ENCODE results near the gene RPS6KA5.

DNA sequence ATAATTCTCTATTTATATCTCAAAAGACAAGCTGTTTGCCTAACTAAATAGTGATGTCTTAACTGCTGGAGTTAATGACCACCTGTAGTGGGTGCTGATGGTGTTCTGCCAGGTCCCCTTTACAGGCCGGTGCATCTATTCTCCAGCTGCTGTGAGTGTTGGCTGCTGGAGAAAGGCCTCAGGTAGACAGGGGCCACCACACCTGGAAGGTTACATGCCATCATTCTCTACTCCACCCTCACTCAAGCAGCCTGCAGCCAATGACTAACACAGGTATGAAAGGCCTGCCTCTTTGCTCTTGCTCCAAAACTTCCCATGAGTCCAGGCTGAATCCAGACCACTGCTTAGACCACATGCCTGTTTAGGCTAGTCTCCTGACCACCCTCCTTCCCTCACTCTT lies 73.9 kb downstream of the RPS6KA5 start:
- TF ChIP-seq, protein P1, sequence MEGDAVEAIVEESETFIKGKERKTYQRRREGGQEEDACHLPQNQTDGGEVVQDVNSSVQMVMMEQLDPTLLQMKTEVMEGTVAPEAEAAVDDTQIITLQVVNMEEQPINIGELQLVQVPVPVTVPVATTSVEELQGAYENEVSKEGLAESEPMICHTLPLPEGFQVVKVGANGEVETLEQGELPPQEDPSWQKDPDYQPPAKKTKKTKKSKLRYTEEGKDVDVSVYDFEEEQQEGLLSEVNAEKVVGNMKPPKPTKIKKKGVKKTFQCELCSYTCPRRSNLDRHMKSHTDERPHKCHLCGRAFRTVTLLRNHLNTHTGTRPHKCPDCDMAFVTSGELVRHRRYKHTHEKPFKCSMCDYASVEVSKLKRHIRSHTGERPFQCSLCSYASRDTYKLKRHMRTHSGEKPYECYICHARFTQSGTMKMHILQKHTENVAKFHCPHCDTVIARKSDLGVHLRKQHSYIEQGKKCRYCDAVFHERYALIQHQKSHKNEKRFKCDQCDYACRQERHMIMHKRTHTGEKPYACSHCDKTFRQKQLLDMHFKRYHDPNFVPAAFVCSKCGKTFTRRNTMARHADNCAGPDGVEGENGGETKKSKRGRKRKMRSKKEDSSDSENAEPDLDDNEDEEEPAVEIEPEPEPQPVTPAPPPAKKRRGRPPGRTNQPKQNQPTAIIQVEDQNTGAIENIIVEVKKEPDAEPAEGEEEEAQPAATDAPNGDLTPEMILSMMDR (IDR thresholded peaks at IDR 0.05) = no peak
- TF ChIP-seq POLR2A (IDR thresholded peaks at IDR 0.05) = no peak

Data from uterus (tissue), 2 donors.